NCI-H510A (cell line): ENCODE data around the gene TRAF7.
A peak's percentile ranks its signal among the peaks of the same experiment; 100 is the strongest.
"Not testable (repeated sequence)": the region's sequence is repeated elsewhere in the genome, so short reads cannot be mapped to it uniquely, and the experiment has no call there.

ENCODE experiments used
- DNase-seq: peaks from one replicate; lab custom pipeline; 2025; lab: John Stamatoyannopoulos, UW

TRAF7 gene

DNA sequence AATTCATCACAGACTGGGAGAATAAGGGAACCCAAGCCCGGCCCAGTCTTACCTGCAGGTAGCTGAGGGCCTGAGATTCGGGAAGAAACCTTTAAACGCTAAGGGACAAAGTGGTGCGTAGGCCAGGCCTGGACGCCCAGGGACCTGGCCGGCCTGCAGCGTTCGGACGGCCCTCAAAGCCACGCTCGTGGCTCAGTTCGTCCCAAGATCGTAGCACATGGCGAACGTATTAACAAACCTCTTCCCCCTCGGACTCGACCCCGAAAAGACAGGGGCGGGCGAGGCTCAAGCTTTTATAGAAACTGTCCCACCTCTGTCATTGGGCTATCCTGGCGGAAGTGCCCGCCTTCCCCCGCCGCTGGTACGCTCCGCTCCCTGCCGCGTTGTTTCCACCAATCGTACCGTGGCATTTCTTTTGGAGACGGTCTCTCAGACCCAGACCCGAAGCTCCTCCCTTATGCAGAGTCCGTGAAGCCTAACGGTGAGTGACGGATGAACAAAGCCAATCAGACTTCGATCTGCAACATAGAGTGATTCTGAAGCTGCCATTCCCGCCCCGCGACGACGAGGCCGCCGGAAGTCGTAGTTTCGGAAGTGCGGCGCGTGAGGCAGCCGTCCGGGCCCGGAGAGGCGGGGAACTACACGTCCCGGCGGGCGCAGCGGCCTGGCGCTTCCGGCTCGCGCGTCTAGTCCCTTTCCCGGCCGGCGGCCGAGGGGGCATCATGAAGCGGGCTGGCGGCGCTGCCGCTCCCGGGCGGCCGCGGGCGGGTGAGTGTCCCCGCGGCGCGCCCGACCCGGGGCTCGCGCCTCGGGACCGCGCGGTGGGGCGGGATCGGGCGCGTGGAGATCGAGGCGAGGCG is at the start of gene TRAF7:
TSS of gene TRAF7 (plus strand) at position 692 of the 860 bp plus-strand sequence. CDS start 8,139 bp downstream, outside the sequence.
- DNase-seq: peak; percentile 96

DNA sequence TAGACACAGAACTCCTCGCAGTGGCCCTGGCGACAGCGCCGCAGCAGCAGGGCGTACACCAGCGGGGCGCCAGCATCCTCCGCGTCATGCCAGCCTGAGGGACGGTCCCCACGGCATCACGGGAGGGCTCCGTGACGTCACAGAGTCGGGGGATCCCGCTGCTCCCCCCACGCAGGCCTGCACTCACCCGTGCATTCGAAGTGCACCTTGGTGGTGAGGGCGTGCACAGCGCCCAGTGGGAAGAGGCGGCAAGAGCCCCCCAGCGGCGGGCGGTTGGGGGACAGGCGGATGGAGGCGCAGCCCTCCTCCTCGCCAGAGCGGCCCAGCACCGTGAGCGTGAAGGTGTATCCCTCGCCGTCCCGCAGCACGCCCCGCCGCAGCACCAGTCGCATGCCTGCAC is 49.4 kb upstream of the TRAF7 start:
- not testable (repeated sequence) for DNase-seq

DNA sequence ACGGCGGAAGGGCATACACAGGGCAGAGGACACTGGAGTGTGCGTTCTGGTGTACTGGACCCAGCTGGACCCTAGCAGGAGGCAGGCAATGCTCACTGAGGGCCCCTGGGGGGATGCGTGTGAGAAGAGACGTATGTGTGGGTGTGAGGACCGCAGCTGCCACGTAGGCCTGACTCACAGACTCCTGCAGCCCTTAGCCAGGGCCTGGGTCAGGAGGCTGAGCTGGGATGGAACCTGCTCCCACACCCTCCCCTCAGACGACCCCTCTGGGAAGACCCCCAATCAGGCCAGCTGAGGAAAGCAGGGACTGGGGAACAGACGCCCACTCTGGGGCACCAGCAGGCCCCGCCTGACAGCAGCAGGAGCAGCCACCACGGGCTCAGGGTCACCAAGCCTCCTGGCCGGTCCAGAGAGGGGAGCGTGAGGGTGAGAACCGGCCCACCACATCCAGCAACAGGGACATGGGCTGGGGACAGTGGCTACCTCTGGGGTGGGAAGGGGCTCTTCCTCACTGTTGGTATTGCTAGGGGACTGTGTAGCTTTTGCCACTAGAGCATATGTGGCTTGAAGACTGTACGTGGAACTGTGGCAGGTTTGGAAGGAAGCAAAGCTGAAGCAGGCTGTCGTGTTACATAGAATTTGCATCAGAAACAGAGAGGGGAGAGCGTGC is 48.3 kb upstream of the TRAF7 start:
- DNase-seq: not testable (repeated sequence)

DNA sequence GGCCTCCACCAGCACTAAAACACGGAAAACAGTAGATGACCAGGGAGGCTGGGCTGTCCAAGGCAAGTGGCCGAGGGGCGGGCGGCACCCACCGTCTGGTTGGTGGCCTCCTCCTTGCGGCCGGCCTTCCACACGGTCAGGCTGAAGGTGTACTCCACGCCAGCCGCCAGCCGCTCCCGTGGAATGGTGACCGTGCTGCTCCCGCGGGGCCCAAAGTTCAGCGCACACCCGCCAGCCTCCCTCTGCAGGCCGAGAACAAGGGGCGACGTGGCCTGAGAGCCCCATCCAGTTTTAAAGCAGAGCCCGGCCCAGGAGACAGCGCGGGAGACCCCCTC is 47.8 kb upstream of the TRAF7 start:
- DNase-seq: not testable (repeated sequence)

DNA sequence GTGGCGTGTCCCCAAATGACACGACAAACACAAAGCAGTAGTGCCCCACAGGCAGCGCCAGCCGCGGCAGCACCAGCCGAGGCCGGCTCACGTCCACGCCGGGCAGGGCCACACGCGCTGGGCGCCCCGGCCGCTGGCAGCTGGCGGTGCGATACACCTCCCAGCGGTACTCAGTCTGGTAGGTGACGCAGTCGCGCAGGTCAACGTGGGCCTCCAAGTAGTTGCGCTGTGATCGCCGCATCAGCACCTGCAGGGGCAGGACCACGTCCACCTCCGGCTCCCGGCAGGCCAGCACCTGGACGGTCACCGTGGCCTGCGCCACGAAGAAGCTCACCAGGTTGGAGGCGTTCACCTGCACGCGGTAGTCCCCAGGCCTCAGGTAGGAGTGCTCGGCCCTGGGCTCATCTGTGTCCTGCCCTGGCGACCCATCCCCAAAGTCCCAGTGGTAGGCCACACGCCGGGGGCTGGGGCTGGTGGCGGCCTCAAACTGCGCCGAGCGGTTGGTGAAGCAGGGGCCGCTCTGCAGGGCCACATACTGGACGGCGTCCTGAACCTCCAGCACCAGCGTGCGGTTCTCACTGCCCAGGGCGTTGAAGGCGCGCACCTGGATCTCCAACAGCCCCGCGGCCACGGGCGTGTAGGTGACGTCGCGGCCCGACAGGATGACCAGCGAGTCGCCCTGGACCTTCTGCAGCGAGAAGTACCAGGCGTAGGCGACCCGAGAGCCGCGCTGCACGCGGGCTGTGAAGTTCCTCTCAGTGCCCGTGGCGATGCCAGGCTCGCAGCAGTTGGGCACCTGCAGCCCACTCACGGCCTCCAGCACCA is 46.9 kb upstream of the TRAF7 start:
- not testable (repeated sequence) for DNase-seq

DNA sequence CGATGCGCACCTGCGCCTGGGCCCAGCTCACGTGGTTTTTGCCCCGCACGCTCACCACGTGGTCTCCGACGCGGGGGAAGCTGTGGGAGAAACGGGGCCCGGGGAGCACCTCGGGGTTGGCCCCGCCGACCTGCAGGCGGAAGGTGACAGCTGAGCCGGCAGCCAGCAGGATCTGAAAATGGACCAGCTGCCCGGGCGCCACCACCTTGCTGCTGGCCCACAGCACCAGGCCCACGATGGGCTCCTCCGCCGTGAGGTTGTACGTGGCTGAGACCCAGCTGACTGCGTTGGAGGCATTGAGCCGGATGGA is 46.4 kb upstream of the TRAF7 start:
- DNase-seq: not testable (repeated sequence)

DNA sequence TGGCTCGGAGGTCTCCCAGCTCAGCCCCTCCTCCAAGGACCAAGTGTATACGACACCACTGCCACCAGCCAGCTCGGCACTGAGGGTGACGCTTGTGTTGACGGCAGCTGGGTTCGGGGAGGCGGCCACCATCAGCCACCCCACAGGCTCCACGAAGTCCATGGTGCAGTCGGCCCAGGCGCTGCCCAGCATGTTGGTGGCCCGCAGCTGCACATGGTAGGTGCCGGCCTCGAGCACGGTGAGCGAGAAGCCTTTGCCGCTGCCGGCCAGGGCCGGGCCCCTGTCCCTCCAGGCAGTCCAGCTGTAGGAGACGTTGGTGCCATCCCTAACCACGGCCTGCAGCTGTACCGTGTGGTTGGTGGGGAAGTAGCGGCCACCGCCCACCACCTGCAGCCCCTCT is 45.7 kb upstream of the TRAF7 start:
- DNase-seq: not testable (repeated sequence)

DNA sequence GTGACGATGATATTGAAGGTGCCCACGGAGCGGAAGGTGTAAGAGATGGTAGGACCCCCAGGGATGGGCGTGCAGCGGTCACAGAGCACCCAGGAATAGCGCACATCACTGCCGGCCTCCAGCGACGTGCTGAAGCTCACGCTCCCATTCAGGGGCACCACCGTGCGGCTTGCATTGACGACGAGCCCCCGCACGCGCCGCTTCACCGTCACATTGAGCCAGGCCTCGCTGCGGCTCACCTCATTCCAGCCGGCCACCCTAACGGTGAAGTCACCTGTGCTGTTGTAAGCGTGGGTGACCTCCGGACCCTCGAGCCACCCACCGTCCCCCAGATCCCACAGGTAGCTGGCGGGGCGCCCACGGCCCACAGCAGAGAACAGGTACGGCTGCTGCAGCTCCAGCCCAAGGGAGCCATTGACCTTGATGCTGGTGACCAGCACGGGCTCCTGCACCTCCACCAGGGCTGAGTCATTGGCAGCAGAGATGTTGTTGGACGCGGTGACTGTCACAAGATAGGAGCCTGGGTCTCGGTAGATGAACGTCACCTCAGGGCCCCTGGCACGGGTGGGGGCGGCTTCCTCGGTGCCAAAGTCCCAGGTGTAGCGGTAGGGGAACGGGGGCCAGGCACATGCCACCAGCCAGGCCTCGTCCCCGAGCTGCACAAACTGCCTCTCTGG is 45.1 kb upstream of the TRAF7 start:
- DNase-seq: not testable (repeated sequence)

DNA sequence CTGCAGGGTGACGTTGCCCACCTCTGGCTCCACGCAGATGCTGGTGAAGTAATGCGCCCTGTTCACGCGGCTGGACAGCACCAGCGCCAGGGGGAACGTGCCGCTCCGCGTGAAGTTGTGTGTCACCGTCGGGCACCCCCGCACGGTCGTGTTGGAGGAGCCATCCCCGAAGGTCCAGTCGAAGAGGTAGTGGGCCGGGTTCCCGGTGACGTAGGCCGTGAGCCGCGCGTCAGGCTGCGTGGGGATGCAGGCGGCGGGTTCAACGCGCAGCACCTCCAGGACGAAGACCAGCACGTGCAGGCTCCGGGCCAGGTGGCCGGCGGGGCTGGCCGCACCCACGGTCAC is 44.6 kb upstream of the TRAF7 start:
- not testable (repeated sequence) for DNase-seq

DNA sequence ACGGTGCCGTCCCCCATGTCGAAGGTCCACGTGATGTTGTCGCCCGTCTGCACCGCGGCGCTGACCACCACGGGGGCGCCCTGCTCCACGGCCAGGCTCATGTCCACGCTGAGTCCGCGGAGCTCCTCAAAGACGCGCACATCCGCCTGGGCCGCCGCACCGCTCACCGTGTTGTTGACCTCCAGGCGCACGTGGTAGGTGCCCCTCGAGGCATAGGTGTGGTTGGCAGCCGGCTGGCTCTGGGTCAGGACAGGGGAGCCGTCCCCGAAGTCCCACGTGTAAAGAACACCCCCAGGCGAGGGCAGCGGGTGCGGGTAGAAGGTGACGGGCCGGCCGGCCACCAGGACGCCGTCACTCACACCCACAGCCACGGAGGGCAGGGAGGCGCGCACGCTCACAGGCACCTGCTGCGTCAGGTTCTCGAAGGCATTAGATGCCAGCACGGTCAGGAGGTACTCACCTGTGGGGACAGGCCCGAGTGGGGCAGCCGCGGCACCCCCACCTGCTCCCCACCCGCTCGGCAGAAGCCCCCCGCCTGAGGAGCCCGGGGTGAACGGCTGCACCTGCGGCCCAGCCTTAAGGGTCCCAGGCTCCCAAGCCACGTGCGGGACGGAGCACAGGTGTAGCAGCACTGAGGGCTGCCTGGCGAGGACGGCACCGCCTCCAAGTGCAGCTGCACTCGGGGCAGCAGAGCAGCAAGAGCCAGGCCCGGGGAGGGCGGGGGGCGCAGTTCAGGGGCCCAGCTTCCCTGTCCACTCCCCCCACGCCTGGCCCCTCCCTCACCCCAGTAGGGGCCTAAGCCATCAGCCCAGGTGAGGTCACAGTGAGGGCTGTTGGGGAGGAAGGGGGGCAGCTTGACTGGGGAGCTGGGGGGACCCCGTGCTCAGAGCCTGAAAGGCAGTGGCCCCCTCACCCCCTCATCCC is 43.9 kb upstream of the TRAF7 start:
- DNase-seq: not testable (repeated sequence)

DNA sequence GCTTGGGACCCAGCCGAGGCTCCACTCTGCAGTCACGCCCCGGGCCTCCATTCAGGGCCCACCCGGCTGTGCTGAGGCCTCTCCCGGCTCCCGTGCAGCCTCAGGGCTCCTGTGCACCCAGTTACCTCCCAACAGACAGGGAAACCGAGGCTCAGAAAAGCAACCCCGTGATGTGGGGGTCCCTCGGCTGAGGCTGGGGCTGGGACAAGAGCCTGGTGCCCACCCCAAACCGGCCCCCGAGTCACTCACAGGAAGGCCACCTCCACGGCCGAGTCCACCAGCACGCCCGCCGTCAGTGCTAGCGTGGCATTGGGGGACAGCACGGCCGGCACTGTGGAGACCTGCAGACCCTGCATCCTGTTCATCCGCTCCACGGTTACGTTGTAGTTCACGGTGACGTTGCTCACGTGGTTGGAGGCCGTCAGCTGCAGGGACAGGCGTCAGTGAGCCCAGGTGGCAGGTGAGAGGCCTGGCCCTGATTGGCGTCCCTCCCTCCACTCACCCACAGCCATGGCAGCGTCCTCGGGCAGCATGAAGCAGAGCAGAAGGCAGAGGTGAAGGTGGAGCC is 43.0 kb upstream of the TRAF7 start:
- not testable (repeated sequence) for DNase-seq

DNA sequence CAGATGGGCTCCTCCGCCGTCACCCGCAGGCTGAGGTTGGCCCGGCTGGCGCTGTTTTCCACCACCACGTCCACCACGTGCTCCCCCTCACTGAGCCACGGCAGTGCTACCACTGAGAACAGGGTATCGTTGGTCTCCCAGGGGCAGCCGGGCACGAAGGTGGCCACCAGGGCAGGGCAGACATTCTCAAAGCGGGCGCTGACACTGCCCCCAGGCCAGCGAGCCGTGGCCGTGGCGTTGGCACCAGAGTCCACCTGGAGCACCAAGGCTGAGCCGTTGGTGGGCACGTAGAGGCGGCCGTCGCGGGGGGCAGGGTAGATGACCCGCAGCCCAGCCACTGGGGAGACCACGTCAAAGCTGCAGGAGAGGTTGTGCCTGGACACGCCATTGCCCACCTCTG is 41.4 kb upstream of the TRAF7 start:
- not testable (repeated sequence) for DNase-seq

DNA sequence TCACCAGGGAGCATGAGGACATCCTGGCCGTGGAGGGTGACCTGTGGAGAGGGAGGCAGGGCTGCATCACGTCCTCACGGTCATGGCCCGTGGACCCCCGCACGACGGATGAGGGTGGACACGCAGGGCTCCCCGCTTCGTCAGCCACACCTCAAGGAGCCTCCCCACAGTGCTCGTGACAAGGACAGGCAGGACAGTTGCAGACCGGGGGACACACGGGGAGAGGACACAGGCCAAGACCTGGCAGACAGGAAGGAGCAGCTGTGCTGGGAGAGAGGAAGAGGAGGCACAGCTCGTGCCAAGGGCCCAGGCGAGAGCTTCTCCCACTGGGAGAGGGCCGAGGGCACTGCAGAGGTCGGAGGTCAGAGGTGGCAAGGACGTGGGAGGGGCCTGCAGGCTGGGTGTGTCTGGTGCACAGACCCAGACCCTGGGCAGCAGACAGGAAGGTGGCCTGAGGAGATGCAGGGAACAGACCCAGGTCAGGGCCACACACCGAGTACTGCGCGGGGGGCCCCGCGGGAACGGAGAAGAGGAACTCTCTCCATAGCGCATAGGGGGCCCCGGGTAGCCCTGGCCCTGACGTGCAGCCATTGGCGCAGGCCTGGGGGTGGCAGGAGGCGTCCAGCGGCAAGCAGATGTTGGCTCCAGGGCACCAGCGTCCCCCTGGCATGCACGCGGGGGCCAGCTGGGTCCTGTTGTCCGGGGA is 40.5 kb upstream of the TRAF7 start:
- DNase-seq: not testable (repeated sequence)

DNA sequence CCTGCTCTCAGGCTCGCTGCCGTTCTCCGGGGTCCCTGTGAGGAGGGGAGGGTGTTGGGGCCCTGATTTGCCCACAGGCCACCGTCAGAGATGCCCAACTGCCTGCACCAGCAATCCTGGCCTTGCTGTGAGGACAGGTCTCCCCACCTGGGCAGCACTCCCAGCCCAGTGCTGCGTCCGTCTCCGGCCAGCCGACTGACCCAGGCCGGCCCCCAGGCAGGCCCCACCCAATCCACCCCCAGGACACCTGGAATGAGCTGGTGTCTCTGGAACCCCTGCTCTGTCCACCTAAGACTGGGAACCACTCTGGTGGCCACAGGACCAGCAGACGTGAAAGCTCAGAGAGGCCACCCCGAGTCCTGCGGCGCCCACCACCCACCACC is 40.0 kb upstream of the TRAF7 start:
- DNase-seq: no peak

DNA sequence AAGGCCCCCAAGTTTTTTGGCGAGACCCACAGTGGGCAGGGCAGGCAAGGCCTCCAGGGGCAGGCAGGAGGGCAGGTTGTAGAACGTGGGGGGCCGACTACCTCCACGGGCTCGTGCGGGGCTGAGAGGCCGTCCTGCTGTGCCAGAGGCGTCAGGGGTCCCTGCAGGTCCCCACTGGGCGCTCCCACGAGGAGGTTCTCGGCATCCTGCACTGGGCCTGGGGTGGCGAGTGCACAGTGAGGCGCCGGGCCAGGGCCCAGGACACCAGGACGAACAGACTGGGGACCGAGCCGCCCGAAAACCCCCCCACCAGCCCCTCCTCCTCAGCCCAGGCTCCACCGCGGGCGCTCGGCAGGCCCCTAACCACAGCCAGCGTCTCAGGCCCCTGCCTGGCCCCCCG is 39.2 kb upstream of the TRAF7 start:
- not testable (repeated sequence) for DNase-seq

DNA sequence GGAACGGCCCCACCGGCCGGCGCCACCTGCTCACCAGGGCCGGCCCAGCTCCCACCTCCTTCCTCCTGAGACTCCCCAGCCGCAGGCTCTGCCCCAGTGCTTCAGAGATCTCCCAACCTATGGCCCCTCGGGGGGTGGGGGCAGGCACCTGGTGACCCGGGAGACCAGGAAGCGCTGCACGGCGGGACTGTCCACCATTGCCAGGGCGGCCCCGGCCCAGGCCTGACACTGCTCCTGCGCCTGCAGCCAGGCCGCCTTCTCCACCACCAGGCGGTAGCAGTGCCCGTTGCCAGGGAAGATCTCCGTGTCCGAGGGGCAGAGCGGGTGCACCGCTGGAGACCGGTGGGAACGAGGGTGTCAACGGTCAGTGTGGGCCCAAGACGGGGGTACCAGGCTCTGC is 38.2 kb upstream of the TRAF7 start:
- DNase-seq: not testable (repeated sequence)

DNA sequence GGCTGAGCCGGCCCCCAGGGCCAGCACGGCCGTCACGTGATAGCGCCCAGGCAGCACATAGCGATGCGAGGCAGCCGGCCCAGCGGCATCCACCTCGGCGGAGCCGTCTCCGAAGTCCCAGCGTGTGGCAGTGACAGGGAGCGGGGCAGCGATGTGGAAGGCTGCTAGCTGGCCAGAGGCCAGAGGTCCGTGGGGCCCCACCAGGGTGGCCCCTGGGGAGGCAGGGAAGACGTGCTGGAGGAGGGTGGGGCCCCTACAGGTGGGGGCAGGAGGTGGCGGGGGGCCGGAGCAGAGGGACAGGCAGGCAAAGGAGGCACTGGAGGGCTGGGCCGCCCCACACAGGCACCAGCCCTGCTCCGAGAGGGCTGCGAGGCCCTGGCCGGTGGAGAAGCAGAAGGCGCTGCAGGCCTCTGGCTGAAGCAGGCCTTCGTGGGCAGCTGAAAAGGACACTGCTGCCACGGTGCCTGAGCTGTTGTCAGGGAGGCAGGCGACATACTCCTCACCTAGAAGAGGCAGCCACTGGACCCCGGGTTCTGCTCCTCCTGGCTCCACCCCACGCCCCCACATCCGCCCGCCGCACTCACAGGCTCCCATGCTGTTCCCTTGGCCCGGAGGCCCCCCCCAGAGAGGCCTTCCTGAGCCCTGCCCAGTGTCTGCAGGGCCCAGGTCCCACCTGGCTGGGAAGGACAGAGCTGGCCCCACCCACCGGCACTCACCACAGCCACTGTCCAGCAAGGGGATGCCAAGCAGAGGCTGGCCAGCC is 37.4 kb upstream of the TRAF7 start:
- not testable (repeated sequence) for DNase-seq

DNA sequence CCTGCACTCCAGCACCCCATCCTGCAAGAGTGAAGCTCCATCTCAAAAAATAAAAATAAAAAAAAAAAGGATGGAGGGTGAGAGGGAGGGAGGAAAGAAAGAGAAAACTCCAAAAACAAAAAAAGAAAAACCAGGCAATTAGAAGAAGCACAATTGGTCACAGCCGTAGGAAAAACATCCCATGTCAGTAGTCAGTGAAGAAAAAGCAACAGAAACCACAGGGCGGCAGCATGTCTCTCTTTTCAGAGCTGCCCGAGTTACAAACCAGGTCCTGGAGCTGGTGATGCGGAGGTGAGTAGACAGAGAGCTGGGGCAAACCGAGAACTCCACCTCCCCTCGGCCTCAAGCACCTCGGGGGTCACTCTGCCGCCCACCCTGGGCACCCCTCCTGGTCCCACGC is 34.3 kb upstream of the TRAF7 start:
- DNase-seq: not testable (repeated sequence)

DNA sequence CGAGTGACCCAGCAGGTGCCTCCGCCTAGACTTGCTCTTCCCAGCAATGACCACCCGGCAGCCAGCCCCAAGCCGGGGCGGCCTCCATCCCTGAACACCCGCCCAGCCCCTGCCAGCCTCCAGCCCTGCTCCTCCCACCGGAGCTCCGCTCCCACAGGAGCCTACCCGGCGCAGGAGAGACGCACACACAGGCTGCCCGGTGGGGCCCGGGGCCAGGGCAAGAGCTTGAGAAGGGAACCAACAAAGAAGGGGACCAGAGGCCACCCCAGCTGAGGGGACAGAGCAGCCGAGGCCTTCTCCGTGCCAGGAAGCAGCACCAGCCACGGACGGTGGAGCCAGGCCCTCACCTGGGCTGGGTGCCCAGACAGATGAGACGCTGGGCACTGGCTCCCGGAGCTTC is 33.7 kb upstream of the TRAF7 start:
- no peak for DNase-seq
